ENCODE data around the gene RFX3. TPM values are rescaled to one million over a fixed set of nuclear protein-coding genes. Genes with fewer than 3 reads are reported as not detected.

The RFX3 gene
- total and polyA plus RNA-seq, 3 donors from 2014 or later: 29.7 to 45.3 (median 30.7) TPM

DNA sequence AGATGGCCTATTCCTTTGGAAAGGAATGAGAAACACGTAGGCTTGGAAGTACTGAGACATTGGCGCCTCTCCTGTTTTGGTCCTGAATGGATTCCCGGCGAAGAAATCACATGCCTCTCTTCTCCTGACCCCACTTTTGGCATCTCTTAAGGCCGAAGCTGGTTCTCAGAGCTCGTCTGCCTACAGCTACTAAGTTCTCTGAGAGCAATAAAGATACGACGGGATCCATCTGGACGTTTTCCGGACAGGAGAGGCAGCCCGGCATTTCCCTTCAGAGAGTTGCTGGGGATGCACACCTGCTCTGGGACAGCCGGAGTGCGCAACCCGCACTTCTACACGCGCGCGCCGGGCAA is 345.1 kb downstream of the RFX3 start:
- TF ChIP-seq, protein P1, sequence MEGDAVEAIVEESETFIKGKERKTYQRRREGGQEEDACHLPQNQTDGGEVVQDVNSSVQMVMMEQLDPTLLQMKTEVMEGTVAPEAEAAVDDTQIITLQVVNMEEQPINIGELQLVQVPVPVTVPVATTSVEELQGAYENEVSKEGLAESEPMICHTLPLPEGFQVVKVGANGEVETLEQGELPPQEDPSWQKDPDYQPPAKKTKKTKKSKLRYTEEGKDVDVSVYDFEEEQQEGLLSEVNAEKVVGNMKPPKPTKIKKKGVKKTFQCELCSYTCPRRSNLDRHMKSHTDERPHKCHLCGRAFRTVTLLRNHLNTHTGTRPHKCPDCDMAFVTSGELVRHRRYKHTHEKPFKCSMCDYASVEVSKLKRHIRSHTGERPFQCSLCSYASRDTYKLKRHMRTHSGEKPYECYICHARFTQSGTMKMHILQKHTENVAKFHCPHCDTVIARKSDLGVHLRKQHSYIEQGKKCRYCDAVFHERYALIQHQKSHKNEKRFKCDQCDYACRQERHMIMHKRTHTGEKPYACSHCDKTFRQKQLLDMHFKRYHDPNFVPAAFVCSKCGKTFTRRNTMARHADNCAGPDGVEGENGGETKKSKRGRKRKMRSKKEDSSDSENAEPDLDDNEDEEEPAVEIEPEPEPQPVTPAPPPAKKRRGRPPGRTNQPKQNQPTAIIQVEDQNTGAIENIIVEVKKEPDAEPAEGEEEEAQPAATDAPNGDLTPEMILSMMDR (IDR thresholded peaks at IDR 0.05): no peak
- no peak for TF ChIP-seq POLR2A (IDR thresholded peaks at IDR 0.05)
- DNase-seq: no peak
- Histone ChIP-seq H3K36me3 (ENCODE audit: low read depth, missing control alignments) (no peaks in the 10 kb centered on the region), H3K4me3 (peak overlapping the region in 1 of 2 donors; percentile 38), H3K9me3 (no peaks in the 10 kb centered on the region), H3K27ac (no peak overlapping the region), H3K27me3 (no peaks in the 10 kb centered on the region), H3K4me1 (peaks cover 4% of the 10 kb centered on the region)
- WGBS, 2 donors: 13 to 23% methylated on average over 6 to 19 of the region's 19 CpGs
- intact Hi-C loops (cut with DNase I; ENCODE audit: low total_unique reads): no loop called here

DNA sequence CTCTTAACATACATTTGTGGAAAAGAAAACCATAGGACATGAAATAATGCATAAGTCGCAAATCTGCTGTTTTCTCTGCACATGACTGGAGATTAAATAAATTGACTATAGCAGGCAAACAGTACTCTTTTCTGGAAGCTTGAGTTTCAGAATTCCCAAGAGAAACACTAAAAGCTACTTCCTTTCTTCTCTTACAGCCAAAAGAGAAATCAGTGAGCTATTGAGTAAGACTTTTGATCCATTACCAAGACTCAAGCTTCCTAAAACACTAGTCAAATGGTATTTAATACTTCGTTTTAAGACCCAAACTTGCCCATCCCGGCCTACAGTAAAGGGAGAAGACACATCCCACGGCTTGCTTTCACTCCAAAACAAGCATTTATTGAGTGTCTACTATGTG is 346.1 kb downstream of the RFX3 start:
- DNase-seq: no peak
- TF ChIP-seq, protein P1 (IDR thresholded peaks at IDR 0.05): no peak
- TF ChIP-seq POLR2A (IDR thresholded peaks at IDR 0.05): no peak
- Histone ChIP-seq H3K4me3 (no peak overlapping the region), H3K9me3 (no peaks in the 10 kb centered on the region), H3K4me1 (peaks cover 4% of the 10 kb centered on the region), H3K36me3 (ENCODE audit: low read depth, missing control alignments) (no peaks in the 10 kb centered on the region), H3K27me3 (no peaks in the 10 kb centered on the region), H3K27ac (no peak overlapping the region)
- 76 to 87% methylated on average over 4 of the region's 4 CpGs for whole genome bisulfite sequencing, 2 donors
- intact Hi-C loops (cut with DNase I; ENCODE audit: low total_unique reads): no loop called here

DNA sequence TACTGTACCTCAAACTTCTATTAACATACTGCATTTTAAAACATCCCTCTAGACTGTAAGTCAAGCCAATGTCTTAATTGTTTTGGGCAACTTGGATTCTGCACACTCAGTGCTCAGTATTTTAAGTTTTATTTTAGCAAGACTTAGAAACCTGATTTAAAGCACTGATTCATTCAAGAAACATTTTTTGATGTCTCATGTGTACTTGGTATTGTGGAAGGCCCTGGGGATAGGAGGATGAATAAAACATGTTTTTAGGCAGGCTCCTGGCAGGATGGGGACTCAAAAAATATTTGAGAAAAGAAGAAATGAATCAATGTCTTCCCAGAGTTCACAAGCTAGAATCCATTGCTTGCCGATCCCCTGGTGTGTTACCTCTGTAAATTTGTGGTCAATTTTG is 347.9 kb downstream of the RFX3 start:
- H3K4me3 ChIP-seq: no peak overlapping the region
- no peaks in the 10 kb centered on the region for H3K9me3 ChIP-seq
- no peak overlapping the region for H3K27ac ChIP-seq
- no peaks in the 10 kb centered on the region for H3K36me3 ChIP-seq (ENCODE audit: low read depth, missing control alignments)
- DNase-seq: no peak
- H3K27me3 ChIP-seq: no peaks in the 10 kb centered on the region
- WGBS, 2 donors: 54 to 88% methylated on average over 1 of the region's 1 CpG
- TF ChIP-seq, protein P1 (IDR thresholded peaks at IDR 0.05): no peak
- TF ChIP-seq POLR2A (IDR thresholded peaks at IDR 0.05): no peak
- intact Hi-C loops (cut with DNase I; ENCODE audit: low total_unique reads): no loop called here
- peaks cover 4% of the 10 kb centered on the region for H3K4me1 ChIP-seq

DNA sequence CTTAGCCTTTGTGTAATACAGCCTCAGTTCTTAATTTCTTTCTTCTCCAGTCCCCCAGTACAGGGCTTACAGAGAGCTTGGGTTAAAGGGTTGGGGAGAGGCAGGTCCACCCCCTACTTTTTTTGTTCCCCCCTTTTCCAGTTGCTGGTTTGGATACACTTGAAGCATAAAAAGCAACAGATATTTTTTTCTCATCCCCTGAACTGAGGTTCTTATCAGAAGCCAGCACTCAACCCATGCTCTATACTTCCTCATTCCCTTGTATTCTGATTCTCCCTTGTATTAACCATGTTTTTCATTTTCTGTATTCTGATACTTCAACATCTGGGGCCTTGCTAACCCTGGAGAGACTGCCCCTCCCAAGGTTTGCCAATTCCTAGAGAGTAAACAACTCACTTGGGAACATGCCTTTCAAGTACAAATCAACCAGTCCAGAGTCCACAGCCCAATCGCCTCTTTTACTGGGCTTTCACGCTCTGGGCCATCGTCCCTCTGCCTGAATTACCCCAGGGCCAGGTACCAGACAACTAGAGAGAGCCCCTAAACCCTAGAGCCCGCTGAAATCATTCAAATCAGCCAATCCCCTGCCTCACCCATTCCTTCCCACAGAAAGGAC is 348.5 kb downstream of the RFX3 start:
- no peak overlapping the region for H3K4me3 ChIP-seq
- DNase-seq: no peak
- no peak overlapping the region for H3K27ac ChIP-seq
- H3K36me3 ChIP-seq (ENCODE audit: low read depth, missing control alignments): no peaks in the 10 kb centered on the region
- H3K9me3 ChIP-seq: no peaks in the 10 kb centered on the region
- TF ChIP-seq POLR2A (IDR thresholded peaks at IDR 0.05): no peak
- intact Hi-C loops (cut with DNase I; ENCODE audit: low total_unique reads): no loop called here
- H3K4me1 ChIP-seq: peaks cover 4% of the 10 kb centered on the region
- no peaks in the 10 kb centered on the region for H3K27me3 ChIP-seq
- WGBS, 2 donors: 84 to 92% methylated on average over 4 of the region's 4 CpGs

DNA sequence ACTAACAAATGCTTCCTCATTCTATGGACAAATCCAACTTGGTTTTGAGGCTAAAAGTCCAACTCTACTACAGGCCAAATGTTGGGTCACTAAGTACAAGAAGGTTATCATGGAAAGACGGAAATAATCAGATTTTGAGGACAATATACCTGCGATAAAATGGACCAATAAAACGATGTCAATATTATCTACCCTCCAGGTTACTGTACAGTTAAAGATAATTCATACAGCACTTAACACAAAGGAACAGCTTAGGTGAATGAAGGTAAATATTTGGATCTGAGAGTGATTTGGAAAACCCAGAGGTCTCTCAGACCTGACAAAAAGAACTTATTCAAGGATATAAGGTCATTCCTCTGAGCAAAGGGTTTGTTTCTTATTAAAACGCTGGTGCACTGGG is 352.4 kb downstream of the RFX3 start:
- H3K4me3 ChIP-seq: no peak overlapping the region
- WGBS, 2 donors: 70 to 72% methylated on average over 4 of the region's 4 CpGs
- H3K27ac ChIP-seq: no peak overlapping the region
- intact Hi-C loops (cut with DNase I; ENCODE audit: low total_unique reads): no loop called here
- no peaks in the 10 kb centered on the region for H3K27me3 ChIP-seq
- H3K4me1 ChIP-seq: no peaks in the 10 kb centered on the region
- no peaks in the 10 kb centered on the region for H3K36me3 ChIP-seq (ENCODE audit: low read depth, missing control alignments)
- no peaks in the 10 kb centered on the region for H3K9me3 ChIP-seq
- DNase-seq: no peak
- no peak for TF ChIP-seq POLR2A (IDR thresholded peaks at IDR 0.05)
- TF ChIP-seq, protein P1 (IDR thresholded peaks at IDR 0.05): no peak
